Mesothelial cell of epicardium (in vitro differentiated cells): ENCODE results near the gene KLHL17. TPM values are rescaled to one million over a fixed set of nuclear protein-coding genes. Genes with fewer than 3 reads are reported as not detected.

Source experiments
- DNase-seq, 2 experiments: peaks; one replicate each; pipeline ENCODE4 v3.0.0; 2021; ENCODE audit warnings: low spot score in 2 of 2; ENCODE audit not compliant: unreplicated experiment in 2 of 2
- H3K27ac Mint-ChIP-seq: 2 replicates; pipeline ENCODE4 v1.8.0; 2021; ENCODE audit warnings: mixed read lengths
- H3K27me3 Mint-ChIP-seq: 2 replicates; pipeline ENCODE4 v1.8.0; 2021; ENCODE audit warnings: low read depth, mixed read lengths
- H3K36me3 Mint-ChIP-seq: 2 replicates; pipeline ENCODE4 v1.8.0; 2021; ENCODE audit warnings: mixed read lengths
- H3K4me1 Mint-ChIP-seq: 2 replicates; pipeline ENCODE4 v1.8.0; 2021; ENCODE audit warnings: mixed read lengths
- H3K4me3 Mint-ChIP-seq: 2 replicates; pipeline ENCODE4 v1.8.0; 2021; ENCODE audit warnings: mild to moderate bottlenecking, moderate library complexity, mixed read lengths
- H3K9me3 Mint-ChIP-seq: 2 replicates; pipeline ENCODE4 v1.8.0; 2021; ENCODE audit warnings: mixed read lengths
- total RNA-seq: library from RNA; stranded (reverse); gene quantifications from 3 replicates; pipeline ENCODE4 v1.2.1, GENCODE V29; 2021
- TF ChIP-seq, protein P1 (sequence below): fragments of 200-600 bp; sonication (generic); IDR thresholded peaks from one replicate; pipeline ENCODE4 v1.5.0; 2021; ENCODE audit warnings: antibody characterized with exemption; ENCODE audit not compliant: unreplicated experiment

The KLHL17 gene
- total RNA-seq, 1 donor from 2014 or later: 47.0 TPM

DNA sequence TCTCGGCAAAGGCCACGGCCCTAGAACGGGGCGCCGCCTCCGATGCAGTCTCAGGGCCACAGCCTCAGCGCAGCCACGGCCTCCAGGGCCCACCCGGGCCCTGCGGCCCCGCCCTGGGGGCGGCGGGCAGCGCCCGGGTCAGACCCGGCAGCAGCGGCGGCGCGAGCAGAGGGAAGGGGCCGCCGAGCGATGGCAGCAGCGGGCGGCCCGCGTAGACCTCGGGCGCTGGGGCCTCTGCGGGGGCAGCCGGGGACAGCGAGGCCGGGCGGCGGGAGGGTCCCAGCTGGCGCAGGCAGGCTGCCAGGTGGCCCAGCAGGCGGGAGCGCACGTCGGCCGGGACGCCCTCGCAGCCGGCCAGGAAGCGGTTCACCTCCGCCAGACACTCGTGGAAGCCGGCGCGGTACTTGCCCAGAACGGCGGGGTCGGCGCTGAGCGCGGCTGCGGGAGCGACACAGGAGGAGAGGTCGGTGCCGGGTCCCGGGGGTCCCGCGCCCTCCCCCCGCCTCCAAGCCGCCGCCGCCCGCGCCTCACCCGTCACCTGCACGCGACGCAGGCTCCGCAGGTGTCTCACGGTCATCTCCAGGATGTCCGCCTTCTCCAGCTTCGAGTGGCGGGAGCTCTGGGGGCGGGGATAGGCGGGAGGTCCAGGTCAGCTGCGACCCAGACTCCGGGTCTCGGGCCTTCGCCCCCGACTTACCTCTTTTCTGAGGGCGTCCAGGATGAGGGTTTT, 38.8 kb downstream of the KLHL17 start:
- H3K4me1 Mint-ChIP-seq: peaks cover 17% of the 10 kb centered on the region
- peak overlapping the region; percentile 47 for H3K27ac Mint-ChIP-seq
- H3K27me3 Mint-ChIP-seq: peaks cover 10% of the 10 kb centered on the region
- TF ChIP-seq, protein P1, sequence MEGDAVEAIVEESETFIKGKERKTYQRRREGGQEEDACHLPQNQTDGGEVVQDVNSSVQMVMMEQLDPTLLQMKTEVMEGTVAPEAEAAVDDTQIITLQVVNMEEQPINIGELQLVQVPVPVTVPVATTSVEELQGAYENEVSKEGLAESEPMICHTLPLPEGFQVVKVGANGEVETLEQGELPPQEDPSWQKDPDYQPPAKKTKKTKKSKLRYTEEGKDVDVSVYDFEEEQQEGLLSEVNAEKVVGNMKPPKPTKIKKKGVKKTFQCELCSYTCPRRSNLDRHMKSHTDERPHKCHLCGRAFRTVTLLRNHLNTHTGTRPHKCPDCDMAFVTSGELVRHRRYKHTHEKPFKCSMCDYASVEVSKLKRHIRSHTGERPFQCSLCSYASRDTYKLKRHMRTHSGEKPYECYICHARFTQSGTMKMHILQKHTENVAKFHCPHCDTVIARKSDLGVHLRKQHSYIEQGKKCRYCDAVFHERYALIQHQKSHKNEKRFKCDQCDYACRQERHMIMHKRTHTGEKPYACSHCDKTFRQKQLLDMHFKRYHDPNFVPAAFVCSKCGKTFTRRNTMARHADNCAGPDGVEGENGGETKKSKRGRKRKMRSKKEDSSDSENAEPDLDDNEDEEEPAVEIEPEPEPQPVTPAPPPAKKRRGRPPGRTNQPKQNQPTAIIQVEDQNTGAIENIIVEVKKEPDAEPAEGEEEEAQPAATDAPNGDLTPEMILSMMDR: no peak
- peak overlapping the region; percentile 72 for H3K4me3 Mint-ChIP-seq
- peak; percentile 31 to 63 for DNase-seq
- no peaks in the 10 kb centered on the region for H3K36me3 Mint-ChIP-seq
- no peaks in the 10 kb centered on the region for H3K9me3 Mint-ChIP-seq

DNA sequence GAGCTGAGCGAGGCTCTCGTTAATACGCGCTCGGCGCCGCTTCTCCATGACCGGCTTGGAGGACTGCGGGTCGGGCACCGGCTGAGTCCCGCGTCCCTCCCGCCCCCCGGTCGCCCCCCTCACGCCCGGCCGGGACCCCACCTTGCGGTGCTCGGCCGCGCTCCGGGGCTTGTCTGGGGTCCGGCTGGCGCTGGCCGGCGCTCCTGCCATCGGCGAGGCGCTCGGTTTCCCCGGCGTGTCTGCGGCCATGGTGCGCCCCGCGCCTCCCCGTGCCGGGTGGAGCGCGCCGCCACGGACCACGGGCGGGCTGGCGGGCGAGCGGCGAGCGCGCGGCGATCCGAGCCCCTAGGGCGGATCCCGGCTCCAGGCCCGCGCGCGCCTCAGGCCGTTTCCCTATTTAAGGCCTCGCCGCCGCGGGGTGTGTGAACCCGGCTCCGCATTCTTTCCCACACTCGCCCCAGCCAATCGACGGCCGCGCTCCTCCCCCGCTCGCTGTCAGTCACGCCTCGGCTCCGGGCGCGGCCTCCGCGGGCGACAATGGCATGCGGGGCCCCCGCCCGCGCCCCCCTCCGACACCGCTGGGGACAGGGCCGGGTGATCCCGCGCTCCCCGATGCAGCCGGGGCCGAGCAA, 39.5 kb downstream of the KLHL17 start, which contains the start of gene HES4:
HES4 (minus strand) TSS at position 373 of the 632 bp plus-strand sequence; CDS start at position 249, 124 bp downstream.
- peak within 1 kb of the TSS; percentile 99 for H3K27ac Mint-ChIP-seq
- H3K36me3 Mint-ChIP-seq: no peaks in the 10 kb centered on the region
- peaks cover 10% of the 10 kb centered on the region for H3K27me3 Mint-ChIP-seq
- TF ChIP-seq, protein P1: no peak
- no peaks in the 10 kb centered on the region for H3K9me3 Mint-ChIP-seq
- DNase-seq: peak; percentile 92 to 96
- peak within 1 kb of the TSS; percentile 81 for H3K4me3 Mint-ChIP-seq
- peaks cover 21% of the 10 kb centered on the region for H3K4me1 Mint-ChIP-seq

DNA sequence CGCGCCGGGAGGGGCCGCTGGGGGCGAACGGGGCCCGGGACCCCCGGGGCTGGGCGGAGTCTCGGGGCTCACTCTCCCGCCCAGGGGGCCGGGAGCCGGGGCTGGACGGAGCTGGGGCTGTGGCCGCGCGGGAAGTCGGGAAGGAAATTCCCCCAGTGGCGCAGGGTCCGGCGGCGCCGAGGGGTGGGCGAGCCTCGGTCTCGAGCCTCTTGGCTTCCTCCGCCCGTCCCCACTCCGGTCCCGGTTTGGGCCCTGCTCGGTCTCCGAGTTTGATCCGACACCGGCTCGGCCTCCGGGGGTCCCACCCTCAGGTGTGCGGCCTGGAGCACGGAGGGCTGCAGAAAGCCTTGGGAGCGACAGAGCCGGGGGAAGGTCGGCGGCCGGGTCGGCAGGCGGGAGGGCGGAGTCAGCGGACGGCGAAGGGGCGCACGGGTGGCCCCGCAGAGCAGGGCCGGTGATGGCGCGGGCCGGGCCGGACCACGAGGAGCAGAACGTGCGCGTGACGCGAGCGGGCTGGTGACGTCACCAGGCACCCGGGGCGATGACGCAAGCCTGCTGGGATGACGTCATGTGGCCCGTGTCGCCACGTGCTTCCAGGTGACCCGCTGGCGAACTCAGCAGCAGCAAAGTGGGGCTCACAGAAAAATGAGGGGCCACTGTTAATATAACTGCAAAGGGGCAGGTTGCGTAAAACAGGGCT, 40.1 kb downstream of the KLHL17 start:
- H3K36me3 Mint-ChIP-seq: no peaks in the 10 kb centered on the region
- peak; percentile 80 to 91 for DNase-seq
- H3K27ac Mint-ChIP-seq: peak overlapping the region; percentile 99
- H3K4me3 Mint-ChIP-seq: peak overlapping the region; percentile 81
- TF ChIP-seq, protein P1: no peak
- peaks cover 8% of the 10 kb centered on the region for H3K27me3 Mint-ChIP-seq
- no peaks in the 10 kb centered on the region for H3K9me3 Mint-ChIP-seq
- H3K4me1 Mint-ChIP-seq: peaks cover 25% of the 10 kb centered on the region

DNA sequence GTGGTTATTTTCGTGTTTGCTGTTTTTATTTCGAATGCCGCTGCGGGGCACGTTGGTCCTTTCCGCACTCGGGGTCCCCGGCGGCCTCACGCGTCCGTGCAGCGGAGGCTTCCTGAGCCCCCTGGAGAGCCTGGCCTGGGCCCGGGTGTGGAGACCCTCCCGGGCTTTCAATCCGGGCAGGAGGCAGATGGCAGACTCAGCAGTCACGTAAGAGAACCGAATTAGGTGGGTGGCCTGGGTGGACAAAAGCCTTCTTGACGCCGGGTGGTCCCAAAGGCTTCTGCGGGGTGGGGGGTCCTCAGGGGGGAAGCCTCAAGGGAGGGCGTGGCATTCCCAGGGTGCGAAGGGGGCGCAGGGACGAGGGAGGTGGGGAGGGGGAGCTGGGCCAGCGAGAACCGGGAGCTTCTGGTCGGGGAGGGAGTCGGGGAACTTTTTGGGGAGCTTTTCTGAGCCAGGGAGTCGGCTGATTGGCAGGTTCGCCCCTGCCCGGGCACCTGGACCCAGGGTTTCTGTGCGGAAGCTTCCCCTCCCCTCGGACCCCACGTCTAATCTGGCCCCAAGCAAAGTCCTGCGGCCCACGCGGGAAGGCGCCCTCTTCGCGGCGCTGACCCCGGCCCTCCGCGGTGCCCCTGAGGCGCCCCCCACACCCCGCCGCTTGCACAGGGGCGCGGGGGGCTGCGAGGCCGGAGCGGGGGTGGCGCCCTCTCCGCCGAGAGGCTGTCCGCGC, 40.8 kb downstream of the KLHL17 start:
- peak overlapping the region; percentile 99 for H3K27ac Mint-ChIP-seq

More for the DNA sequence above, 40.8 kb downstream of the KLHL17 start:
- H3K4me1 Mint-ChIP-seq: peaks cover 25% of the 10 kb centered on the region
- DNase-seq: peak in 1 of 2 experiments; percentile 25
- TF ChIP-seq, protein P1: no peak
- no peaks in the 10 kb centered on the region for H3K36me3 Mint-ChIP-seq
- peaks cover 5% of the 10 kb centered on the region for H3K27me3 Mint-ChIP-seq
- H3K4me3 Mint-ChIP-seq: peak overlapping the region; percentile 81
- H3K9me3 Mint-ChIP-seq: no peaks in the 10 kb centered on the region
